Epithelial cell of esophagus (primary cell): Measurements from ENCODE around the gene KRTAP2-4.
"Not testable (repeated sequence)": the region's sequence is repeated elsewhere in the genome, so short reads cannot be mapped to it uniquely, and the experiment has no call there.

Experiments used
- DNase-seq: peaks from one replicate; pipeline ENCODE4 v3.0.0; 2010; ENCODE audit warnings: low read depth
- H3K4me3 ChIP-seq: 2 replicates; pipeline ENCODE4 v1.5.1; 2011; ENCODE audit warnings: mild to moderate bottlenecking, low read length, control low read depth
- TF ChIP-seq, protein P1 (sequence below): IDR thresholded peaks from 2 replicates; pipeline ENCODE4 v1.5.1; 2011; ENCODE audit warnings: low read depth, mild to moderate bottlenecking, low read length, control low read depth, inconsistent platforms; ENCODE audit not compliant: insufficient read depth; ENCODE audit errors: missing control alignments

KRTAP2-4 gene

DNA sequence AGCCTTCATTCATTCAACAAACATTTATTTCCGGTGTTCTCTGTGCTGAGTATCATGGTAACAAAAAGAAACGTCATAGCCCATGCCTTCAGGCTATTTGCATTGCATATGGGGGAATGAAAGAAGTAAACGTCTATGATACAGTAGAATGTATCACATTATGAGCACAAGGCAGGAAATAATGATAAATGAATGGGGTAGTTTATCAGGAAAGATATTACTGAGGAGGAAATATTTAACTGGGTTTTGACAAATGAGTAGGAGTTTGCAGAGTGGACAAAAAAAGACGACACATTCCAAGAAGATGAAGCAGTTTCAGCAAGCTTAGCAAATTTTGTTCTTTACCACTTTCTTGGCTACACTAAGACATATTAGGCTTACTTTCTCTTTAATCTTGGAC lies 16.9 kb upstream of the KRTAP2-4 start:
- H3K4me3 ChIP-seq = no peak overlapping the region
- TF ChIP-seq, protein P1, sequence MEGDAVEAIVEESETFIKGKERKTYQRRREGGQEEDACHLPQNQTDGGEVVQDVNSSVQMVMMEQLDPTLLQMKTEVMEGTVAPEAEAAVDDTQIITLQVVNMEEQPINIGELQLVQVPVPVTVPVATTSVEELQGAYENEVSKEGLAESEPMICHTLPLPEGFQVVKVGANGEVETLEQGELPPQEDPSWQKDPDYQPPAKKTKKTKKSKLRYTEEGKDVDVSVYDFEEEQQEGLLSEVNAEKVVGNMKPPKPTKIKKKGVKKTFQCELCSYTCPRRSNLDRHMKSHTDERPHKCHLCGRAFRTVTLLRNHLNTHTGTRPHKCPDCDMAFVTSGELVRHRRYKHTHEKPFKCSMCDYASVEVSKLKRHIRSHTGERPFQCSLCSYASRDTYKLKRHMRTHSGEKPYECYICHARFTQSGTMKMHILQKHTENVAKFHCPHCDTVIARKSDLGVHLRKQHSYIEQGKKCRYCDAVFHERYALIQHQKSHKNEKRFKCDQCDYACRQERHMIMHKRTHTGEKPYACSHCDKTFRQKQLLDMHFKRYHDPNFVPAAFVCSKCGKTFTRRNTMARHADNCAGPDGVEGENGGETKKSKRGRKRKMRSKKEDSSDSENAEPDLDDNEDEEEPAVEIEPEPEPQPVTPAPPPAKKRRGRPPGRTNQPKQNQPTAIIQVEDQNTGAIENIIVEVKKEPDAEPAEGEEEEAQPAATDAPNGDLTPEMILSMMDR = no peak

DNA sequence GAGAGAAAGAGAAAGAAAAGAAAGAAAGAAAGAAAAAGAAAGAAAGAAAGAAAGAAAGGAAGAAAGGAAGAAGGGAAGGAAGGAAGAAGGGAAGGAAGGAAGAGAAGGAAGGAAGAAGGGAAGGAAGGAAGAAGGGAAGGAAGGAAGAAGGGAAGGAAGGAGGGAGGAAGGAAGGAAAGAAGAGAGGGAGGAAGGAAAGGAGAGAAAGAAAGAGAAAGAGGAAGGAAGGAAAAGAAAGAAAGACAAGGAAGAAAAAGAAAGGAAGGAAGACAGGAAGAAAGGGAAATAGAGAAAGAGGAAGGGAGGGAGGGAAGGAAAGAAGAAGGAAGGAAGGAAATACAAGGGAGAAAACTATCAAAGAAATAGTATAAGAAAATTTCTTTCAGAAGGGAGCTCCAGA lies 11.1 kb upstream of the KRTAP2-4 start:
- no peak overlapping the region for H3K4me3 ChIP-seq
- DNase-seq = no peak
- TF ChIP-seq, protein P1 = no peak

More for the DNA sequence above, 16.9 kb upstream of the KRTAP2-4 start:
- peak; percentile 82 for DNase-seq

DNA sequence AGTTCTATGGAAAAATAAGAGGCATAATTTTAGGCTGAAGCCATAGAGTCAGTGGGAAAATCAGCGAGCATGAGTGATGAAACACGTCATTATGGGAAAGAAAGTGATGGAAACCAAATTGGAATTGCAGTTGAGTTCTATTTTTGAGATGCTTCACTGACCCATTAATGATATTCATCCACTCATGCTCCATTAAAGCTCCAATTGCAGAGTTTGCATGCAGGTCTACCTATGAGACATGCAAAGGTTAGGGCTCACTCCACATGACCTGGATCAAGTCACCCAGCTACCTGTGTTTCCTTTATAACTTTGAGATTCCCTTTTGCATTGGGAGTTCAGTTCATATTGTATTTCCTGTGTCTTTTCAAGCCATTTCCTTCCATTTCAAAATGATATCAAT lies 8.0 kb upstream of the KRTAP2-4 start:
- TF ChIP-seq, protein P1 = no peak
- no peak for DNase-seq
- H3K4me3 ChIP-seq = no peak overlapping the region

DNA sequence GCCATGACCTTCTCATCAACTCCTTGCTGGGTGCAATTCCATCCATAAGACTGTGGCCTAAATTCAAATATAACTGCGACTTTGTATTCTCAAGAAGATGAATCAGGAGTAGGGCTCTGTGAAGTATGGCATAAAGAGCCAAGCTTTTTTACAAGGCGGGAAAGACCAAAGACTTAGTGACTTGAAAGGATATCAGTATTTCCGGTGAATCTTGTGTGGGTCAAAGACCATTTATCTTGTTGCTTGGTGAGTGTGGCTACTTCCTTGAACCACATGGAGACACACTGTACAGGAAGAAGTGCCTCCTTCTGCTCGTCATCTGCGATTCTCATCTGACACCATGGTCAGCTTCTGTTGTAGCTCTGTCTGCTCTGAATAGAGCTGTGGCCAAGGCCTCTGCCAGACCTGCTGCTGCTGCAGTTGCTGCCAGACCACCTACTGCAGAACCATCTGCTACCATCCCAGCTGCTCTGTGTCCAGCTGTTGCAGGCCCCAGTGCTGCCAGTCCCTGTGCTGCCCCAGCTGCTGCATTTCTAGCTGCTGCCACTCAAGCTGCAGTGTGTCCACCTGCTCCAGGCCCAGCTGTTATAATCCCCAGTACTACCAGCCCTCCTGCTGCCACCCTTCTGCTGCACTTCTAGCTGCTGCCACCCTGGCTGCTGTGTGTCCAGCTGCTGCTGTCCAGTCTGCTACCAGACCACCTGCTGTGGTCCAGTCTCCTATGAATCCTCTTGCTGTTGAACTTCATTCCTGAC lies 6.1 kb upstream of the KRTAP2-4 start:
- H3K4me3 ChIP-seq = no peak overlapping the region
- TF ChIP-seq, protein P1 = no peak
- no peak for DNase-seq

DNA sequence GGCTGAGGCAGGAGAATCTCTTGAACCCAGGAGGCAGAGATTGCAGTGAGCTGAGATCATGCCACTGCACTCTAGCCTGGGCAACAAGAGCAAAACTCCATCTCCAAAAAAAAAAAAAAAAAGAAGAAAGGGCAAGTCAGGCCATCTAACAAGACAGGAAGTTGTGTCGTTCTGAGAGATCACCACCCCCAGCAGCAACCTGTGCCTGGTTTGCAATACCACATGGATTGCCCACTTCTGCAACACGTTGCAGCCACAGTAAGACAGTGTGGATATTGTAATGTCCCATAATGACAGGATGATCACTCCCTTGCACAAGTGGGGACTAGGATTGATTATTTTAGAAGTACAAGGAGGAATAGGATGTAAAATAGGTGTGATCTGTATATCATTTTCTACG lies 3.4 kb upstream of the KRTAP2-4 start:
- no peak for DNase-seq
- H3K4me3 ChIP-seq = no peak overlapping the region
- TF ChIP-seq, protein P1 = no peak

DNA sequence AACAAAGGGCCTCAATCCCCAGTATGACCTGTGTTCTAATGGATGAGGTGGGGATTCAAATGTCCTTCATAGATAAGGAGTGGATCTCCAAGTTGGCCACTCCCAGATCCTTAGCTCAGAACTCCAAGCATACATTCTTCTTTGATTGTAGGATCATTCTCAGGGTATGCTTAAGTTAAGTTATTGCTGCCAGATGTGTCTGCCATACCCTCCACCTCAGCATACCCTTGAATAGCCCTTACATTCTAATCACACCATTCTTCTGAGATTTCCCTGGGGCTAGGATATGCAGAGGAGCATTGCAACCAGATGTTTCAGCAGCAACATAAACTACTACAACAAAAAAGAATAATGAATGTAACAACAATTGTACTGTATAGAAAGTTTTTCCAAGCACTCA lies 1.6 kb upstream of the KRTAP2-4 start:
- H3K4me3 ChIP-seq = no peak overlapping the region
- TF ChIP-seq, protein P1 = no peak
- no peak for DNase-seq

DNA sequence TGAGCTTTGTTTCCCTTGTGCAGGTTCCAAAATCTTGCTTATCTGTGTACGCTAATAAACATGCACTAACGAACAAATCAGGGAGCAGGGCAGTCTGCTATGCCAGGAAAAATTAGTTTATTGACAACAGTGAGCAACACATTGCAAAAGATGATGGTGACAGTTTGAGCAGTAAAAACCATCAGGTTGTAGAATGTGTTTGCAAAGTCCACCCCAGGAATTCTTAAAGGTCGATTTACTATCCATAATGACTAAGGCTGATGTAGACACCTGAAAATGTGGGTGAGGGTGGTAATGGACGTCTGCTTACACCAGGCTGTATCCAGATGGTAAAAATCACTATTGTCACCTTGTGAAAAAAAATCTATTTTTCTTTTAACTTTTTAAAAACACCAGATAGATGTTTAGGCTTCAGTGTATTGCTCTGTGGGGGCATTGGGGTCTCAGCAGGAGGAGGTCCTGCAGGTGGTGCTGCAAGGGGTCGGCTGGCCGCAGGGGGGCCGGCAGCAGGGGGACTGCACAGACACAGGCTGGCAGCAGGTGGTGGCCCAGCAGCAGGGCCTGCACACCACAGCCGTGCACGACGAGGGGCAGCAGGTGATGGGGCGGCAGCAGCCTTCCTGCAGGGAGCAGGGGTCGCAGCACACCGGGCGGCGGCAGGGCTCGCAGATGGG lies 526 bp downstream of the KRTAP2-4 start:
- not testable (repeated sequence) for DNase-seq, H3K4me3 ChIP-seq
